GM13977 (cell line): ENCODE results near the gene LIPT1.

ENCODE experiments used
- DNase-seq: peaks from one replicate; pipeline ENCODE4 v3.0.0; 2012; ENCODE audit warnings: low spot score
- CTCF ChIP-seq: IDR thresholded peaks from 2 replicates; pipeline ENCODE4 v1.5.1; 2012; ENCODE audit warnings: mild to moderate bottlenecking, control low read depth; ENCODE audit not compliant: insufficient read depth; ENCODE audit errors: extremely low read depth, missing control alignments
- in situ Hi-C: fragments of 300-500 bp; cut with MboI; formaldehyde crosslinking; loops from one replicate; pipeline ENCODE4 v1.12.0; 2022; ENCODE audit warnings: low sequenced_read_pairs, low pct_unique_long_range_greater_than_20kb, mixed read lengths, inconsistent platforms; ENCODE audit not compliant: unreplicated experiment

LIPT1 gene

GRCh38 chr2:99205491-99205890 is 50.7 kb downstream of the LIPT1 start:
- no peak for DNase-seq

More at GRCh38 chr2:99205491-99205890, 50.7 kb downstream of the LIPT1 start:
- in situ Hi-C loops, result no loop called here
- TF ChIP-seq CTCF, result no peak
